Heart left ventricle (tissue), 16 donors: ENCODE data around the gene CLEC16A. TPM values are rescaled to one million over a fixed set of nuclear protein-coding genes. Genes with fewer than 3 reads are reported as not detected.

Experiments
- ATAC-seq, 4 donors: fragments of 200-7000 bp; cut with Tn5 transposase; one replicate each; pipeline ENCODE4 v1.9.1; 2020 to 2022; ENCODE audit warnings: moderate library complexity in 4 of 4, mild to moderate bottlenecking in 3 of 4, moderate number of reproducible peaks in 1 of 4
- DNase-seq, 5 donors: peaks; one replicate each; pipeline ENCODE4 v3.0.0-alpha.2; 2020
- H3K27ac ChIP-seq, 12 donors: fragments of 200-600 bp; sonication (generic) in 4 of 12; one replicate each; pipeline versions ENCODE4 v1.5.0 to v1.8.0; 2016 to 2022; ENCODE audit warnings: mild to moderate bottlenecking in 2 of 12
- H3K27me3 ChIP-seq, 9 donors: fragments of 200-600 bp; sonication (generic) in 2 of 9; one replicate each; pipeline versions ENCODE4 v1.5.1 to v1.8.0; 2016 to 2022; ENCODE audit warnings: mild to moderate bottlenecking in 3 of 9
- H3K36me3 ChIP-seq, 9 donors: fragments of 200-600 bp; sonication (generic) in 2 of 9; one replicate each; pipeline versions ENCODE4 v1.5.0 to v1.8.0; 2018 to 2022; ENCODE audit warnings: mild to moderate bottlenecking in 2 of 9
- H3K4me1 ChIP-seq, 12 donors: fragments of 200-600 bp; sonication (generic) in 4 of 12; one replicate each; pipeline versions ENCODE4 v1.5.0 to v1.8.0; 2016 to 2022; ENCODE audit warnings: mild to moderate bottlenecking in 3 of 12
- H3K4me3 ChIP-seq, 12 donors: fragments of 200-600 bp; sonication (generic) in 4 of 12; one replicate each; pipeline versions ENCODE4 v1.5.0 to v1.8.0; 2017 to 2022; ENCODE audit warnings: mild to moderate bottlenecking in 9 of 12, moderate library complexity in 4 of 12
- H3K9me3 ChIP-seq, 12 donors: fragments of 200-600 bp; sonication (generic) in 4 of 12; one replicate each; pipeline versions ENCODE4 v1.5.0 to v1.8.0; 2016 to 2022; ENCODE audit warnings: mild to moderate bottlenecking in 1 of 12
- POLR2A ChIP-seq, 2 donors: fragments of 450-650 bp; IDR thresholded peaks; one replicate each; pipeline ENCODE4 v1.6.1; 2017; ENCODE audit warnings: antibody characterized with exemption in 2 of 2, mild to moderate bottlenecking in 2 of 2, moderate library complexity in 2 of 2
- WGBS, 4 donors: extraction: QIAGEN DNeasy Blood & Tissue Kit in 2 of 4; methylation state at CpG; one replicate each; pipeline versions ENCODE4 v1.1.5 to v1.1.7; 2013 to 2018; 5-methylcytosine and 5-hydroxymethylcytosine counted together
- intact Hi-C, 10 donors: fragments of 100-400 bp; cut with DNase I; formaldehyde crosslinking; loops; one replicate each; pipeline versions ENCODE4 v1.11.1 to v1.14.2; 2022
- polyA plus RNA-seq, 2 donors: library from polyadenylated mRNA; stranded (reverse); fragments of 200-250 nt; gene quantifications; one replicate each; pipeline ENCODE4 v1.2.3, GENCODE V29; 2013
- total RNA-seq, 9 donors: library from RNA; depleted of rRNA in 2 of 9; stranded (reverse); fragments of >200 nt in 2 of 9; fragmentation: NEBNext Ultra II Directional in 3 of 9; extraction: Animal tissue kit (Norgen Biotek cat#: 25700) in 3 of 9; gene quantifications; one replicate each; pipeline versions ENCODE4 v1.1.0 to v1.2.4, GENCODE V29; 2016 to 2023
- TF ChIP-seq, protein P1 (sequence below), 12 donors: fragments of 200-600 bp; sonication (generic) in 4 of 12; IDR thresholded peaks; one replicate each; pipeline versions ENCODE4 v1.5.0 to v1.8.0; 2018 to 2022; ENCODE audit warnings: antibody characterized with exemption in 12 of 12, mild to moderate bottlenecking in 5 of 12
- donor health status: ischemic (EF 13 %, LVEDD 7.1; RV severe dilation, severe dysfunction).
- donor health status: healthy with polysubstance abuse.
- donor health status: DM: no; HTN: yes; CAD: no.
- donor health status: DM: no; HTN: no; CAD: no.
- donor health status: ischemic (EF 25% LVEDD 6.9; RV normal size, moderate dysfunction).
- donor health status: ischemic (EF 25% LVEDD 5.7; RV mildly dilated, moderate dysfunction).
- donor health status: healthy.
- donor health status: DM: yes; HTN: yes; CAD: no.
- donor health status: ischemic (EF 35%, LVEDD 5.7; RV mildly dilated, moderate dysfunction).
- donor health status: nonischemic (EF 11% LVEDD 7.7; RV severe dilation, severe dysfunction).
- donor health status: DM: yes; HTN: yes; CAD: no.
- donor health status: PGD.
- donor health status: ischemic (EF 29% LVEDD 5.4; RV normal size, mild dysfunction).
- donor health status: nonischemic (EF 23%, LVEDD 6.1; RV moderate dilation, normal function).

CLEC16A gene
- total and polyA plus RNA-seq, 11 donors = 13.8 to 41.1 (median 23.7) TPM

DNA sequence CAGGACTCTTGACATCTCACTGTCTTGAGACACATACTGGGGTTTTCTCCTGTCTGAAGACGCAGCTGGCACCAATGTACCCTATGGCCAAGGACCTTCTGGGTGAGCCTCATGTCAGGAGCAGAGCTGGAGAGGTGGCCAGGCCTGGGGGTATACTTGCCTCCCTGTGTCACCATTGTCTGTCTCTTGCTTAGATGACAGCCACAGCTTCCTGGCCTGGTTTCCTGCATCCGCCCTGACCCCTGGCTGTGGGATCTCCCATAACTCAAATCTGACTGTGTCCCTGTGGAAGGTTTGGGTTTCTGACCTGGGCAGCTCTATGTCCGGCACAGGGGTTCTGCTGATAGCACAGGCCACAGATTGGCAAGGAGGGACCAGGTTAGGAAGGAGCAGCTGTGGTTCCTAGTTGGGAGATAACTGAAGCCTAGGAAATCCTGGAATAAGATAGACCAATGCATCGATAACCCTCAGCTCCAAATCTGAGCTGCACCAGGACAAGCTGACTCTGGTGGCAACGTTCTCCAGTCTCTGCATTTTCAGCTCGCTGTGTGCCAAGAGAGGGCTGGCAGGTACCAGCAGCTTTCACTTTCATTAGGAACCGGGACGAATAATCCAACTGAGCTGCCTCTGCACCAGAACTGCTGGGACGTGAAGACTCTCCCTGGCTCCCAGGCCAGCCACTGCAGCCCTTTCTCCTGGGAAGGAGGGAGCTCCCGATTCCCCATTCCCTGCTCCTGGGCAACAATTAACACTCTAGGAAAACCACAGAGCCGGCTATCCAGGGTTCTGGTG, 7.1 kb upstream of the CLEC16A start:
- ATAC-seq = peak in 2 of 4 donors; percentile 11 to 13
- H3K27me3 ChIP-seq = no peaks in the 10 kb centered on the region
- WGBS, 4 donors = 13 to 28% (median 23%) methylated on average over 5 to 11 of the region's 11 CpGs
- H3K4me3 ChIP-seq = peak overlapping the region in 9 of 12 donors; percentile 21 to 99 (median 35)
- peaks cover 0 to 18% (median 6%) of the 10 kb centered on the region in 9 donors for H3K36me3 ChIP-seq
- DNase-seq = peak in 3 of 5 donors; percentile 42 to 53 (median 44)
- H3K4me1 ChIP-seq = peaks cover 15 to 90% (median 81%) of the 10 kb centered on the region in 12 donors
- intact Hi-C loops = no loop called here
- H3K9me3 ChIP-seq = no peaks in the 10 kb centered on the region
- peak overlapping the region; percentile 33 to 96 (median 74) for H3K27ac ChIP-seq
- TF ChIP-seq, protein P1, sequence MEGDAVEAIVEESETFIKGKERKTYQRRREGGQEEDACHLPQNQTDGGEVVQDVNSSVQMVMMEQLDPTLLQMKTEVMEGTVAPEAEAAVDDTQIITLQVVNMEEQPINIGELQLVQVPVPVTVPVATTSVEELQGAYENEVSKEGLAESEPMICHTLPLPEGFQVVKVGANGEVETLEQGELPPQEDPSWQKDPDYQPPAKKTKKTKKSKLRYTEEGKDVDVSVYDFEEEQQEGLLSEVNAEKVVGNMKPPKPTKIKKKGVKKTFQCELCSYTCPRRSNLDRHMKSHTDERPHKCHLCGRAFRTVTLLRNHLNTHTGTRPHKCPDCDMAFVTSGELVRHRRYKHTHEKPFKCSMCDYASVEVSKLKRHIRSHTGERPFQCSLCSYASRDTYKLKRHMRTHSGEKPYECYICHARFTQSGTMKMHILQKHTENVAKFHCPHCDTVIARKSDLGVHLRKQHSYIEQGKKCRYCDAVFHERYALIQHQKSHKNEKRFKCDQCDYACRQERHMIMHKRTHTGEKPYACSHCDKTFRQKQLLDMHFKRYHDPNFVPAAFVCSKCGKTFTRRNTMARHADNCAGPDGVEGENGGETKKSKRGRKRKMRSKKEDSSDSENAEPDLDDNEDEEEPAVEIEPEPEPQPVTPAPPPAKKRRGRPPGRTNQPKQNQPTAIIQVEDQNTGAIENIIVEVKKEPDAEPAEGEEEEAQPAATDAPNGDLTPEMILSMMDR (IDR thresholded peaks at IDR 0.05) = peak in 2 of 12 donors; percentile 19 to 23
- no peak for TF ChIP-seq POLR2A (IDR thresholded peaks at IDR 0.05)

DNA sequence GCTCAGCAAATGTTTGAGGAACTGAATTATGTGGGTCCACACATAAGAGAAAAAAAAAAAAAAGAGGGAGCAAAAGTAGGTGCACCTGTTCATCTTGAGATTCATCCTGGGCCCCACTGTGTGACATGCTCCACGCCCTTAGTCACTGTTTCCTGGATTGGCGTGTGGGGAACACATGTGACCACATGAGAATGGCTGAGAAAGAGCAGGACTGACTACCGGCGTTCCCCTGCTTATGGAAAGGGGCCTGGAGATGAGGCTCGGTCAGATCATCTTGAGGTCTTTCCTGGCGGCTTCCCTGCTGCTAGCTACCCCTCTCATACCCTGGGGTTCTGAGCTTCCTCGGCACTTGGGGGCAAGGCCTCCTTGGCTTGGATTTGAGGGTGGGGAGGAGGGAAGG, 6.0 kb upstream of the CLEC16A start:
- ATAC-seq (no peak), DNase-seq (peak in 2 of 5 donors; percentile 25 to 29)
- Histone ChIP-seq H3K9me3 (no peaks in the 10 kb centered on the region), H3K27ac (peak overlapping the region in 11 of 12 donors; percentile 57 to 96 (median 75)), H3K36me3 (peaks cover 0 to 11% (median 5%) of the 10 kb centered on the region in 9 donors), H3K4me1 (peaks cover 15 to 91% (median 85%) of the 10 kb centered on the region in 12 donors), H3K4me3 (peak overlapping the region in 8 of 12 donors; percentile 3 to 99 (median 66)), H3K27me3 (no peaks in the 10 kb centered on the region)
- WGBS, 4 donors = 20 to 53% (median 35%) methylated on average over 7 of the region's 7 CpGs
- intact Hi-C loops = no loop called here
- TF ChIP-seq, protein P1 (IDR thresholded peaks at IDR 0.05) = no peak
- TF ChIP-seq POLR2A (IDR thresholded peaks at IDR 0.05) = no peak

DNA sequence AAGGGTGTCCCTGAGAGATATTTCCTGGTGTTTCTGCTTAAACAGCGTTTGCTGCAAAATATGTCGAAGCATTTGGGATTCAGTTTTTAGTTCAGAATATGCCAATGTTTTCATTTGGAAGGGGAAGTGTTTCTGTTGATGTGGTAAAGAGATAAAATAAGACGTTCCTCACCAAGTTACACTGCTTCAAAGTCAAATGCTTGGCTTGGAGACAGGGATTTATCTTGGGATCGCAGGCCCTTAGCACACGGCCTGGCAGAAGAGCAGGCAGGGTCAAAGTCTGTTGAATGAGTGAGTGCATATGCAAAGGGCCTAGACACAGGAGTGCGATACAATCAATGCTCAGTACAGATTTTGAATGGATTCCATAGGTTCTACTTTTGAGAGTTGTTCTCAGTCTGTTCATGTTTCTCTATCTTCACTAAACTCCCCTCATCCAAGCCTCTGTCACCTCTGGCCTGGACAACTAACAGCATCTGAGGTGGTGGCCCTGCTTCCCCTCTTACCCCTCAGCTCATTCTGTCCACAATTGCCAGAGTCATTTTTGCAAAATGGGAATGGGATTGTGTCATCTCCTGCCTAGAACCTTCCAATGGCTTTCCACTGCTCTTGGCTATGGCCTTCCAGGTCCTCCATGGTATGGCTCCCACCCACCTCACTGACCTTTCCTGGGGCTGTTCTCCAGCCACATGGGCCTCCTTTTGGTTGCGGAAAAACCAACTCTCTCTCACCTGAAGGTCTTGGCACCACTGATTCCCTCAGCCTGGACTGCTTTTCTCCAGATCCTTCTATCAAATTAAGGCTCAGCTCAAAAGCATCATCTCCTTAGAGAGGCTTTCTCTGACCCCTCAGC, 5.3 kb upstream of the CLEC16A start:
- ATAC-seq (no peak), DNase-seq (peak in 1 of 5 donors; percentile 15)
- 37 to 47% (median 38%) methylated on average over 7 of the region's 7 CpGs for WGBS, 4 donors
- TF ChIP-seq, protein P1 (IDR thresholded peaks at IDR 0.05) = no peak
- no peak for TF ChIP-seq POLR2A (IDR thresholded peaks at IDR 0.05)
- Histone ChIP-seq H3K9me3 (no peaks in the 10 kb centered on the region), H3K36me3 (peaks cover 0 to 10% (median 0%) of the 10 kb centered on the region in 9 donors), H3K27me3 (no peaks in the 10 kb centered on the region), H3K4me3 (peak overlapping the region in 8 of 12 donors; percentile 36 to 99 (median 78)), H3K27ac (peak overlapping the region in 11 of 12 donors; percentile 57 to 96 (median 78)), H3K4me1 (peaks cover 15 to 90% (median 80%) of the 10 kb centered on the region in 12 donors)
- intact Hi-C loops = no loop called here
